Stimulated activated CD8-positive, alpha-beta memory T cell treated with anti-CD3 and anti-CD28 coated beads, Interleukin-2, amount 100 ng/mL, for 1 hour (primary cell): ENCODE data around the gene TMPRSS6.

Experiments
- DNase-seq, 2 donors: peaks; one replicate each; pipeline ENCODE4 v3.0.0-alpha.2; 2020; ENCODE audit warnings: low read depth in 2 of 2

TMPRSS6 gene

GRCh38 chr22:37117092-37117491 is 7.6 kb upstream of the TMPRSS6 start:
- DNase-seq, result no peak

GRCh38 chr22:37115032-37115431 is 5.5 kb upstream of the TMPRSS6 start:
- DNase-seq, result no peak

GRCh38 chr22:37113757-37114156 is 4.2 kb upstream of the TMPRSS6 start:
- DNase-seq, result no peak

- DNase-seq, result no peak
Measured at GRCh38 chr22:37112084-37112728, 2.7 kb upstream of the TMPRSS6 start.

GRCh38 chr22:37111156-37111717 is 1.7 kb upstream of the TMPRSS6 start:
- DNase-seq, result no peak

GRCh38 chr22:37107816-37108621 is 1.5 kb downstream of the TMPRSS6 start:
- DNase-seq, result no peak

- DNase-seq, result no peak
Measured at GRCh38 chr22:37105990-37106389, 3.5 kb downstream of the TMPRSS6 start.

- no peak for DNase-seq
Measured at GRCh38 chr22:37105154-37105553, 4.4 kb downstream of the TMPRSS6 start.

GRCh38 chr22:37103656-37104452 is 5.7 kb downstream of the TMPRSS6 start:
- no peak for DNase-seq

GRCh38 chr22:37103151-37103550 is 6.4 kb downstream of the TMPRSS6 start:
- no peak for DNase-seq

GRCh38 chr22:37101311-37102066 is 8.0 kb downstream of the TMPRSS6 start:
- DNase-seq, result no peak

- DNase-seq, result no peak
Measured at GRCh38 chr22:37100589-37101127, 8.9 kb downstream of the TMPRSS6 start.

- DNase-seq, result no peak
Measured at GRCh38 chr22:37098976-37099591, 10.4 kb downstream of the TMPRSS6 start.

- DNase-seq, result no peak
Measured at GRCh38 chr22:37097346-37097745, 12.2 kb downstream of the TMPRSS6 start.

- no peak for DNase-seq
Measured at GRCh38 chr22:37095113-37095512, 14.4 kb downstream of the TMPRSS6 start.

GRCh38 chr22:37094239-37094638 is 15.3 kb downstream of the TMPRSS6 start:
- DNase-seq, result no peak

- no peak for DNase-seq
Measured at GRCh38 chr22:37092997-37093396, 16.5 kb downstream of the TMPRSS6 start.

GRCh38 chr22:37091994-37092393 is 17.5 kb downstream of the TMPRSS6 start:
- no peak for DNase-seq

GRCh38 chr22:37090920-37091695 is 18.4 kb downstream of the TMPRSS6 start:
- DNase-seq, result no peak

GRCh38 chr22:37089434-37089833 is 20.1 kb downstream of the TMPRSS6 start:
- DNase-seq, result no peak
